NOMO-1 treated with dmso at 0.1 percent for 144 hours (cell line): ENCODE results near the gene FERMT2.

ENCODE experiments used
- DNase-seq: peaks from one replicate; lab custom pipeline; 2025; ENCODE audit not compliant: unreplicated experiment; lab: John Stamatoyannopoulos, UW

The FERMT2 gene, protein sequence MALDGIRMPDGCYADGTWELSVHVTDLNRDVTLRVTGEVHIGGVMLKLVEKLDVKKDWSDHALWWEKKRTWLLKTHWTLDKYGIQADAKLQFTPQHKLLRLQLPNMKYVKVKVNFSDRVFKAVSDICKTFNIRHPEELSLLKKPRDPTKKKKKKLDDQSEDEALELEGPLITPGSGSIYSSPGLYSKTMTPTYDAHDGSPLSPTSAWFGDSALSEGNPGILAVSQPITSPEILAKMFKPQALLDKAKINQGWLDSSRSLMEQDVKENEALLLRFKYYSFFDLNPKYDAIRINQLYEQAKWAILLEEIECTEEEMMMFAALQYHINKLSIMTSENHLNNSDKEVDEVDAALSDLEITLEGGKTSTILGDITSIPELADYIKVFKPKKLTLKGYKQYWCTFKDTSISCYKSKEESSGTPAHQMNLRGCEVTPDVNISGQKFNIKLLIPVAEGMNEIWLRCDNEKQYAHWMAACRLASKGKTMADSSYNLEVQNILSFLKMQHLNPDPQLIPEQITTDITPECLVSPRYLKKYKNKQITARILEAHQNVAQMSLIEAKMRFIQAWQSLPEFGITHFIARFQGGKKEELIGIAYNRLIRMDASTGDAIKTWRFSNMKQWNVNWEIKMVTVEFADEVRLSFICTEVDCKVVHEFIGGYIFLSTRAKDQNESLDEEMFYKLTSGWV

GRCh38 chr14:52950898-52951680 lies at the start of gene FERMT2:
TSS of gene FERMT2 (minus strand) at chr14:52951050. CDS start at chr14:52950568, 482 bp downstream.
- no peak for DNase-seq

DNA sequence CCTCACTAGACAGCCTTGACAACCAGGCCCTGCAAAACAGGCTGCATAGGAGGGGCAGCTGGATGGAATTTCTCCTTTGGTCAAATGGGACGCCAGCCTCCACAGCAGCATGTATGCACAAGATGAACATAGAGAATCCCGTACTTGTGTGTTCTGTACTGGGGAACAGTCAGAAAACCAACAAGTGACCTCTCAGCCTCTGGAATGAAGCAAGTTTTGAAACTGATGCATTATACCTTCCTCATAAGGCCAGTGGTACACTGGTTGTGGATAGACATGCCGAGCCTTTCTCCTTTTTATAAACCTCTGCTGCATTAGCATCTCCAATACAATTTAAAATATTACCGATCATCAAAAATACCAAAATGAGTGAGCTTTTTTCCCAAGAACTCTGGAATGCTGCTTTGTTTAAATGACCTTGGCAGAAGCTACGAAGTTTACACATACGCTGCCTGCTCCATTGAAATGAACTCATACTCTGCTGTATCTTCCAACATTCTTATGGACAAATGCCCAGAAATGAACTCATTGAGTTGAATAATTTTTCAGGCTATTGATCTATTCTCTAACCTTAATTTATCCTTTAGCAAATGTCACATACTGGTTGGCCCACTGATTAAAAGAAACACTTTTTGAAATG lies 47.6 kb upstream of the FERMT2 start:
- DNase-seq = no peak

- DNase-seq = no peak
Measured at GRCh38 chr14:52996493-52996892, 45.6 kb upstream of the FERMT2 start.

DNA sequence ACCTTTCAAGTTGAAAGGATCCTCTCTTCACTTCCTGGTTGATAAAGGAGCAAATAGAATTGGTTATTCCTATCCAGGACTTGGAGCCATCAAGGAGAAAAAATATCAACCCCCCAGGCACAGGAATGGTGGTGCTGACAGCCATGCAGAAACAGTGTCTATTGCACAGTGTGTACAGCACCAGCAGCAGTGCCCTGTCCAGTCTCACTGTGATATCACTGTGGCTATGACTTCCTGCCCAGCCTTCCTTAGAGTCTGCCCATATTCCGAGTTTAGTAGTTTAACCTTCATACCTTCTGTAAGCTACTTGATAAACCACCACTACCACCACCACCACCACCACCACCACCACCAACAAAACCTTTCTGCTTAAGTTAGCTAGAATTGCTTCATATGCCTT lies 45.1 kb upstream of the FERMT2 start:
- no peak for DNase-seq

DNA sequence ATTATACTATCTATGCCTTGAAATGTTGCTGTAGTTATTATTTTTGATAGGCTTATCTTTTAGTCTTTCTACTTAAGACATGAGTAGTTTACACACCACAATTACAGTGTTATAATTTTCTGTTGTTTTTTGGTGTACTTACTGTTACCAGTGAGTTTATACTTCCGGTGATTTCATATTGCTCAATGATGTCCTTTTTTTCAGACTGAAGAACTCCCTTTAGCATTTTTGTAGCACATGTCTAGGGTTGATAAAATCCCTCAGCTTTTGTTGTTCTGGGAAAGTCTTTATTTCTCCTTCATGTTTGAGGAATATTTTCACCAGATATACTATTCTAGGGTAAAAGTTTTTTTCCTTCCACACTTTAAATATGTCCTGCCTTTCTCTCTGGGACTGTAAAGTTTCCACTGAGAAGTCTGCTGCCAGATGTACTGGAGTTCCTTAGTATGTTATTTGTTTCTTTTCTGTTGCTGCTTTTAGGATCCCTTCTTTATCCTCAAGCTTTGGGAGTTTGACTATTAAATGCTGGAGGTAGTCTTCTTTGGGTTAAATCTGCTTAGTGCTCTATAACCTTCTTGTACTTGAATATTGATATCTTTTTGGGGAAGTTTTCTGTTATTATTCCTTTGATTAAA lies 41.5 kb upstream of the FERMT2 start:
- DNase-seq = no peak

- no peak for DNase-seq
Measured at GRCh38 chr14:52988139-52988538, 37.3 kb upstream of the FERMT2 start.

- DNase-seq = no peak
Measured at GRCh38 chr14:52987514-52987913, 36.7 kb upstream of the FERMT2 start.

DNA sequence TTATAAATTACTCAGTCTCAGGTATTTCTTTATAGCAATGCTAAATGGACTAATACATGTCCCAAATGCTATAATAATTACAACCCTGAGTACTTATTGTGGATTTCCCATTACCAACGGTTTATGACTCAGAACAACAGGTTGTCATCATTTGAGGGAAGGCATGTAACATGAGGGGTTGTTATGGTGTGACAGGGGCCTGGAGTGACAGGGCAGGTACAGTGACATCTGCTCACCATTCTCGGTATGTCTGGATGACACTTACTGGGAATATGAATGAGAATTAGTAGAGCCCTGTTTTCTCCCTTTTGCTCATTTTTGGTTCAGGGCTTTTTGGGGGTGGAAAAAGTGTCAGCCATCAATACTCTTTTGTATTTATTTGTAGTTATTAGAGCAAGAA lies 36.2 kb upstream of the FERMT2 start:
- DNase-seq = no peak

DNA sequence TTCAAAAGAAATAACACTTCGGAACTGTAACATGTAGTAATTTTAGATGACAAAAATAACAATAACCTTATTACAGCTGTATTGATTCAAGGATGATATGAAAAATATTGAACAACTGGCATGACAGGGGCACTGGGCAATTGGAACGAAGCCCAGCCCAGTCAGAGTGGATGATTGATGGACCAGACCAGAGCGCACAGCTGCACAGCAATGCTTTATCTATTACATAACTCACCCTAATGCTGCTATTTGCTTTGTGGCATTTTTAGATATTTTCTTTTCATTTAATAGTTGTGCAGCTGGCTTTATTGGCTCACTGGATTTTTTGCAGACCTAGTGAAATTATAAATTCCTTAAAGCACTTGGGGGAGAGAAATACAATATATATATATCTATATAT lies 26.9 kb upstream of the FERMT2 start:
- DNase-seq = no peak

DNA sequence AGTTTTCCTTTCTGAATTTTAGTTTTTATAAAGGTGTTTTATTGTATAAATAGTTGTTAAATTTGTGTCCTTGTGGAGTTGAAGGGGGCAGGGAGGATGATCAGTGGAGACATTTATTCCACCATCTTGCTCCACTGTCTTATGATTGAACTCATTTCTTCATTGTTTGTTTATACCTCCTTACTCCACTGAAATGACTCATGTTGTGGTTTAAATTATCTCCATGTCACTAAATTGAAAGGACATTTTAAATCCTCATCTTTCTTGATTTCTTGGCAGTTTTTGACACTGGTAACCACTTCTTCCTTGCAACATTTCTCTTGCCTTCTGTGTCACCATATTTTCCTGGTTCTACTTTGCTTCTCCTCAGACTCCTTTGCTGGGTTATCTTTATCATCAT lies 23.6 kb upstream of the FERMT2 start:
- DNase-seq = no peak

- DNase-seq = no peak
Measured at GRCh38 chr14:52961060-52961639, 10.3 kb upstream of the FERMT2 start.

DNA sequence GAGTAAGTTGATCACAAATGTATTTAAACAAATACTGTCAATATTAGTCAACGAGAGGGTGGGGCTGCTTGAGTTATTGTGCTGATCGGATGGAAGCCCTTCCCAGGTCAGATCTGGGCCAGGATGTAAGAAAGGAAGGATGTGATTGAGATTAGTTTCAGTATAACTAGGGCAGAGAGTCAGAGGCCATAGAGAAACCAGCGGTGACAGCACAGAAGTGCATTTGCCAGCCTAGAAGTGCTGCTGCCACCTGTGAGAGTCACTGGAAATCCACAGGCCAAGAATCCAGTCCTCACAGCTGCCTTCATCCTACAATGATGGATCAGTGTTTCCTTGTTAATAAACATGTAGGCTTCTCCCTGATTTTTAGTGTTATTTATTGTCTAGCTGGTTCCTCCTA lies 9.8 kb upstream of the FERMT2 start:
- DNase-seq = no peak

DNA sequence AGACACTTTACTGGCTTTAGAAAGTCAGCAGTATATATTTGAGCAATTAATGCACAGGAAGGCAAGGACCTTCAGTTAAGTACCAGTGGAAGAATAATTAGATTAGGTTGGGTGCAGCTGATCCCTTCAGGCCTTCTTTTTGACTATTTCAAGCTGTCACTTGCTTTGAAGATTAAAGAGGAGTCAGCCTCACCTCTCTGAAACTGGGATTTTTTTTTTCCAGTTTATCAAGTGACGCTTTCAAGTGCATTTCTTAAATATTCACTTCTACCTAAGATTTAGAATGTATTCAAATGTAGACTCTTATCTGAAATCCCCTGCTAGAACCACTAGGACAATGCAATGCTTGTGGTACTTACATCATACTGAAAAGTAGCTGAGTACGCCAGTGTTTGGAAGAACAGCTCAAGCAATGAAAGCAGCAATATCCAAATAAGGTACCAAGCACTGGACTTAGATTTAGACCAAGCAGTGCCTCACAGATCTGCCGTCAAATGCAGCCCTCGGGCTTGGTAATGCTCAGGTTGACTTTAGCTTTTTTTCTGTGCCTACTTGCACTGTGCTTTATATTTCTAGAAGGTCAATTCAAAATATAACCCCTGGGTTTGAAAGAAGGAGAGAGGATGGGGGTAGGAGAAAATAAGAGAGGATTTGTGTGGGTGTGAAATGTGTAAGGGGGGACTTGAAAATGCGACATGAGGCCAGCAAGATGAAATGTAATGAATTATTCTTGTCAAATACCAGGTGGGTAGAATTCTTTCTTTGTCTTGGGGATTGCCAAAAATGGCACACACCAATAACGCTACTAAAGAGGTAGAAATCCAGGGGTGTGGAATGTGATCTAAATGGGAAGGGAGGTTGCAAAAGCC lies 3.7 kb upstream of the FERMT2 start:
- DNase-seq = no peak

DNA sequence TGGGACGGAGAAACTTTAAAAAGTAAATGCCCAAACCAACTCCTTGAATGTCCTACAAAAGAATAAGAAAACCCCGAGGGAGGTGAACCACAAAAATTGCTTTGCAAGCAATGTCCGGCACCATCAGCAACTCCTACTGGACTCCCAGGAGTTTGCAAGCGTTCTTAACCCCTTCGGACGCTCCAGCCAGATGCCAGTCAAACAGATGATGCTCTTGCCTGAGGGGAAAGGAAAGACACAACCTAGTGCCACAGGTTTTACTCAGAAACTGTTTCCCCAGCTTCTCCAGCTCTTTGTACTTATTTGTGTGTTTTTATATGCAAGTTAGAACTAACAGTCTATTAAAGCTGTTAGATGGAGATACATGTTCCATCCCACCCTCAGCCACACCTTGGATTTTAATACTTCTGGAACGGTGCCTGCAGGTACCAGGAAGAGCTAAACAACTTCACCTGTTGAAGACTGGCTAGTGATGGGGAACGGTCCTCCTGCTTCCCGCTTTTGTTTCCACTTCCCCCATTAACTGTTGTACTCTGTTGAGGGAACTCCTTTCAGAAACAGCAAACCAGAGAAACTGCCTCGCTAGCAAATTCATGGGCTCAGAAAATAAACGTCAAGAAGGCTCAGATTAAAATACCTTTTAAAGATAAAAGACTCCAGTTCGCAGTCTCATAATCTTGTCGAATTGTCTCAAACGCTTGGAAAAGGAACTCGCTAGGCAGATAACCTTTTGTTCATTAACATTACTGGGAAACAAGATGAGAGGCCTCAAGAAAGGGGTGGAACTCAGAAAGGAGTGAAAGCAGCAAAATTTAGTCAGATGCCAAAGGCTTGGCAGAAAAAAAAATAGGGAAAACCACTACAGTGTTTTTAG lies 1.1 kb upstream of the FERMT2 start:
- DNase-seq = no peak

- DNase-seq = no peak
Measured at GRCh38 chr14:52950410-52950897, 396 bp downstream of the FERMT2 start.

- DNase-seq = no peak
Measured at GRCh38 chr14:52949711-52950409, 990 bp downstream of the FERMT2 start.

- no peak for DNase-seq
Measured at GRCh38 chr14:52949249-52949648, 1.6 kb downstream of the FERMT2 start.

DNA sequence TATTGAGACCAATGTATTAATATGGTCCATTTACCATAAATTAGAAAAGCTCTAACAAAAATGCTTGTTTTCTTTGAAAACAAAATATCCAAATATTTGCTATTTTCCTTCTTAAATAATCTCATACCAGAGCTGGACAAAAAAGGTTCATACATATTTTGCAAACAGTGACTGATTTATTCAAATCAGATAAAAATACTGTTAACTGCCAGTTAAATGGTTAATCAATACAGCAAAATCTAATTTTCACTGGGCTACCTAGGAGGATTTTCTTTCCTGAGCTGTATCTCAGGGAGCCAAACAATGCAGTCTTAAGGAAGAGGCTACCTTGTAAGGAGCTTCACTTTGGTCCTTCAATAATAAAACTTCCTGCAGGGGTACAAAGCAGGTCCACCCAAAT lies 2.0 kb downstream of the FERMT2 start:
- no peak for DNase-seq
